HCT116 (cell line): ENCODE results near the gene MRPL37.

ENCODE experiments used
- CBX3 ChIP-seq: IDR thresholded peaks from 2 replicates; pipeline ENCODE4 v1.6.1; 2012; ENCODE audit warnings: low read depth
- EZH2 ChIP-seq: fragments of 200-600 bp; sonication (generic); IDR thresholded peaks from 2 replicates; pipeline ENCODE4 v1.6.1; 2017; ENCODE audit warnings: antibody characterized with exemption, mixed run types
- YY1 ChIP-seq: IDR thresholded peaks from 2 replicates; pipeline ENCODE4 v1.6.1; 2011; ENCODE audit warnings: low read length, low read depth, moderate library complexity, mild to moderate bottlenecking; ENCODE audit not compliant: insufficient replicate concordance; ENCODE audit errors: extremely low read depth
- TF ChIP-seq, protein P1 (sequence below), 3 experiments: fragments of 200-600 bp in 1 of 3; sonication (generic) in 1 of 3; IDR thresholded peaks in 2 of 3; conservative IDR thresholded peaks in 1 of 3; 2 replicates each; pipeline ENCODE4 v1.5.1; 2012 to 2017; ENCODE audit warnings: low read depth in 2 of 3, low read length in 2 of 3, antibody characterized with exemption in 1 of 3, borderline replicate concordance in 1 of 3, control low read depth in 1 of 3, mild to moderate bottlenecking in 1 of 3, mixed read lengths in 1 of 3, mixed run types in 1 of 3, moderate library complexity in 1 of 3; ENCODE audit not compliant: insufficient read depth in 1 of 3
- TF ChIP-seq, protein P2 (sequence below): IDR thresholded peaks from 2 replicates; pipeline ENCODE4 v1.6.1; 2012

DNA sequence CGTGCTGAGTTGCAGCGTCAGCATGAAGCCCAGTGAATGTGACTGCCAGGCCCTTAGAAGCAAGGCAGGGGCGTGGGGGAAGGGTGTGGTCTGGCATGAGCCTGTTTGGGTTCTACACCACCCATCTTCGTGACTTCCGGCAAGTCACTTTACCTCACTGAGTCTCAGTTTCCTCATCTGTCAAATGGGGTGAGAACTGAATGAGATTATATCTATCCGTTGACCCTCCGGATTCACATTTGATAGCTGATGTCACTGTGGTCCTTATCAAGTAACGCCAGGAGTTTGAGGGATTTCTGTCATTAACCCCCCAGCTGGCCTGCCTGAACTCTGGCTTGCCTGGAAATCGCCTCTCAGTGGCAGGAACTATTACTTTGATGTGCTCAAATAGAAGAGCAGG is 15.6 kb downstream of the MRPL37 start:
- TF ChIP-seq, protein P1, sequence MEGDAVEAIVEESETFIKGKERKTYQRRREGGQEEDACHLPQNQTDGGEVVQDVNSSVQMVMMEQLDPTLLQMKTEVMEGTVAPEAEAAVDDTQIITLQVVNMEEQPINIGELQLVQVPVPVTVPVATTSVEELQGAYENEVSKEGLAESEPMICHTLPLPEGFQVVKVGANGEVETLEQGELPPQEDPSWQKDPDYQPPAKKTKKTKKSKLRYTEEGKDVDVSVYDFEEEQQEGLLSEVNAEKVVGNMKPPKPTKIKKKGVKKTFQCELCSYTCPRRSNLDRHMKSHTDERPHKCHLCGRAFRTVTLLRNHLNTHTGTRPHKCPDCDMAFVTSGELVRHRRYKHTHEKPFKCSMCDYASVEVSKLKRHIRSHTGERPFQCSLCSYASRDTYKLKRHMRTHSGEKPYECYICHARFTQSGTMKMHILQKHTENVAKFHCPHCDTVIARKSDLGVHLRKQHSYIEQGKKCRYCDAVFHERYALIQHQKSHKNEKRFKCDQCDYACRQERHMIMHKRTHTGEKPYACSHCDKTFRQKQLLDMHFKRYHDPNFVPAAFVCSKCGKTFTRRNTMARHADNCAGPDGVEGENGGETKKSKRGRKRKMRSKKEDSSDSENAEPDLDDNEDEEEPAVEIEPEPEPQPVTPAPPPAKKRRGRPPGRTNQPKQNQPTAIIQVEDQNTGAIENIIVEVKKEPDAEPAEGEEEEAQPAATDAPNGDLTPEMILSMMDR (IDR thresholded peaks at IDR 0.05 in 2 of 3, conservative IDR thresholded peaks at IDR 0.05 in 1 of 3; ENCODE audit: borderline replicate concordance in 1 of 3, insufficient read depth in 1 of 3, low read depth in 2 of 3, low read length in 2 of 3): no peak
- no peak for TF ChIP-seq CBX3
- no peak for TF ChIP-seq EZH2
- TF ChIP-seq YY1: no peak
- TF ChIP-seq, protein P2, sequence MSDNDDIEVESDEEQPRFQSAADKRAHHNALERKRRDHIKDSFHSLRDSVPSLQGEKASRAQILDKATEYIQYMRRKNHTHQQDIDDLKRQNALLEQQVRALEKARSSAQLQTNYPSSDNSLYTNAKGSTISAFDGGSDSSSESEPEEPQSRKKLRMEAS: no peak
